Smooth muscle cell (in vitro differentiated cells): Measurements from ENCODE around the gene CMKLR1. TPM values are rescaled to one million over a fixed set of nuclear protein-coding genes. Genes with fewer than 3 reads are reported as not detected.

Experiments
- DNase-seq: peaks from one replicate; lab custom pipeline; 2025; ENCODE audit not compliant: unreplicated experiment; lab: John Stamatoyannopoulos, UW
- H2AFZ ChIP-seq: fragments of 200-600 bp; sonication (generic); 2 replicates; pipeline ENCODE4 v1.6.0; 2016; ENCODE audit warnings: antibody characterized with exemption, low read depth, mild to moderate bottlenecking
- H3F3A ChIP-seq: fragments of 200-600 bp; sonication (generic); 2 replicates; pipeline ENCODE4 v1.6.0; 2017; ENCODE audit warnings: antibody characterized with exemption, low read depth
- H3K27ac ChIP-seq: fragments of 200-600 bp; sonication (generic); 2 replicates; pipeline ENCODE4 v1.5.1; 2016; ENCODE audit warnings: low read depth, mild to moderate bottlenecking
- H3K27me3 ChIP-seq: fragments of 200-600 bp; sonication (generic); 2 replicates; pipeline ENCODE4 v1.6.1; 2016; ENCODE audit warnings: low read depth, mild to moderate bottlenecking
- H3K36me3 ChIP-seq: fragments of 200-600 bp; sonication (generic); 2 replicates; pipeline ENCODE4 v1.5.1; 2016; ENCODE audit warnings: low read depth
- H3K4me1 ChIP-seq: fragments of 200-600 bp; sonication (generic); 2 replicates; pipeline ENCODE4 v1.5.1; 2016; ENCODE audit warnings: low read depth
- H3K4me2 ChIP-seq: fragments of 200-600 bp; sonication (generic); 2 replicates; pipeline ENCODE4 v1.6.0; 2016; ENCODE audit warnings: mild to moderate bottlenecking
- H3K4me3 ChIP-seq: fragments of 200-600 bp; sonication (generic); 2 replicates; pipeline ENCODE4 v1.5.1; 2016; ENCODE audit warnings: mild to moderate bottlenecking
- H3K79me2 ChIP-seq: fragments of 200-600 bp; sonication (generic); 2 replicates; pipeline ENCODE4 v1.6.0; 2016; ENCODE audit warnings: low read depth, mild to moderate bottlenecking
- H3K9ac ChIP-seq: fragments of 200-600 bp; sonication (generic); 2 replicates; pipeline ENCODE4 v1.6.0; 2016; ENCODE audit warnings: low read depth
- H3K9me3 ChIP-seq: fragments of 200-600 bp; sonication (generic); replicated peaks from 2 replicates; pipeline ENCODE4 v1.5.1; 2016; ENCODE audit warnings: low read depth
- H4K20me1 ChIP-seq: fragments of 200-600 bp; sonication (generic); 2 replicates; pipeline ENCODE4 v1.6.0; 2016; ENCODE audit warnings: low read depth
- CTCF ChIP-seq: fragments of 200-600 bp; sonication (generic); IDR thresholded peaks from 2 replicates; pipeline ENCODE4 v1.5.1; 2017; ENCODE audit warnings: borderline replicate concordance, mild to moderate bottlenecking, antibody characterized with exemption; ENCODE audit not compliant: insufficient read depth, poor library complexity, severe bottlenecking
- WGBS: methylation state at CpG from one replicate; pipeline ENCODE4 v1.1.7; 2016; ENCODE audit warnings: low lambda C conversion rate; 5-methylcytosine and 5-hydroxymethylcytosine counted together
- polyA plus RNA-seq: library from polyadenylated mRNA; unstranded; fragments of >200 nt; fragmentation: Nextera tagmentation; extraction: Ambion mirVana; gene quantifications from 2 replicates; pipeline ENCODE4 v1.2.1, GENCODE V29; 2016
- total RNA-seq: library from RNA; depleted of rRNA; stranded (reverse); fragments of >200 nt; gene quantifications from 2 replicates; pipeline ENCODE4 v1.2.3, GENCODE V29; 2014

The CMKLR1 gene, protein sequence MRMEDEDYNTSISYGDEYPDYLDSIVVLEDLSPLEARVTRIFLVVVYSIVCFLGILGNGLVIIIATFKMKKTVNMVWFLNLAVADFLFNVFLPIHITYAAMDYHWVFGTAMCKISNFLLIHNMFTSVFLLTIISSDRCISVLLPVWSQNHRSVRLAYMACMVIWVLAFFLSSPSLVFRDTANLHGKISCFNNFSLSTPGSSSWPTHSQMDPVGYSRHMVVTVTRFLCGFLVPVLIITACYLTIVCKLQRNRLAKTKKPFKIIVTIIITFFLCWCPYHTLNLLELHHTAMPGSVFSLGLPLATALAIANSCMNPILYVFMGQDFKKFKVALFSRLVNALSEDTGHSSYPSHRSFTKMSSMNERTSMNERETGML
- total RNA-seq (294 and 312 TPM in 2 replicates), polyA plus RNA-seq (111 and 179 TPM in 2 replicates)

DNA sequence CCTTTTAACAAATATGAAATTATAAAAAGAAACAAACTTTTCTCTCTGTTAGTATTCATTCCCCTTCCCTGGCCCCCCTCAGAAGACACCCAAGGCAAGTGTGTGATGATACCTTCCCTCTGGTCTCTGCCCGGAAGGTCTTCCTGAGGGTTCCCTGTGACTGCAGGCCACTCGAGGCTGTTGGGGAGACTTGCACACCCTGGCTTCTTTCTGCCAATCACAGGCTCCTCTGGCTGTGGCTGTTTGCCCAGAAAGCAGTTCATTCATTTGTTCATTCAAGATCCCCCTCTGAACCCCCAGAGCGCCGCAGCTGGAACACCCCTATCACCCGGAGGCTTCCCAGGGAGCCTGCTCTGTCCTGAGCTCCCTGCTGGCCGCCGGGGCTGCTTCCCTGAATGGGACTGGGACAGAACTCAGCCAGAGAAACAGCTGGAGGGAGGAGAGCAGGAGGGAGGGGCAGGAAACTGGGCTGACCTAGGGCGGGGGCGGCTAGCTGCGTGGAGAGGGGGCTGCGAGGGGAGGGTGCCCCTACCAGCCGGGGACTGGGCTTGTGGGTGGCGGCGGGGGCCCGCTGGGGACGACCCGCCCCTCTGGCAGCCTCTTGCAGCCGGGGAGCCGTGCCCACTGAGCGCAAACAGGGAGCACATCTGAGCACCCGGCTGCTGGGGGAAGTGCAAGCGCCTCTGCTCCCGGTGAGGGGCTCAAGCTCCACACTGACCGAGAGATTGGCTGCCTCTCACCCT, at the start of gene CMKLR1:
Gene CMKLR1 (minus strand): TSS at position 397 of the 743 bp plus-strand sequence. CDS start 45,720 bp downstream, outside the sequence.
- H4K20me1 ChIP-seq, result peaks cover 9% of the 10 kb centered on the region
- peak within 1 kb of the TSS; percentile 94 for H3K4me2 ChIP-seq
- WGBS, result 11% methylated on average over 11 of the region's 24 CpGs

DNA sequence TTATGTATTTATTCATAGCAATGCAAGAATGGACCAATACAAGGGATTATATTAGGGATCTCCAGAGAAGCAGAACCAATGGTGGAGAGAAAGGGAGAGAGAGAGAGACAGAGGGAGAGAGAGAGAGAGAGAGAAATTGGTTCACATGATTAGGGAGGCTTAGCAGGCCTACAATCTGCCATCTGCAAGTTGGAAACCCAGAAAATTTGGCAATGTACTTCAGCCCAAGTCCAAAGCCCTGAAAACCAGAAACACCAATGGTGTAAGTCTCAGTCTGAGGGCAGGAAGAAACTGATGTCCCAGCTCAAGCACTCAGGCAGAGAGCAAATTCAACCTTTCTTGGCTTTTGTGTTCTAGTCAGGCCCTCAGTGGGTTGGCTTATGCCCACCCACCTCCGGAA, 48.7 kb upstream of the CMKLR1 start:
- no peak for DNase-seq
- TF ChIP-seq CTCF, result no peak
- Histone ChIP-seq H3K27ac (no peak overlapping the region), H3K4me2 (no peak overlapping the region), H3F3A (no peaks in the 10 kb centered on the region), H3K36me3 (no peaks in the 10 kb centered on the region), H2AFZ (no peak overlapping the region), H3K4me1 (no peaks in the 10 kb centered on the region), H3K4me3 (no peak overlapping the region), H3K27me3 (no peaks in the 10 kb centered on the region), H3K9me3 (no peaks in the 10 kb centered on the region), H3K79me2 (no peaks in the 10 kb centered on the region), H3K9ac (no peak overlapping the region), H4K20me1 (no peaks in the 10 kb centered on the region)
- WGBS, result 94% methylated on average over 1 of the region's 1 CpG

More for the DNA sequence above, at the start of gene CMKLR1:
- DNase-seq, result peak; percentile 12
- H3K27me3 ChIP-seq, result peaks cover 3% of the 10 kb centered on the region
- H2AFZ ChIP-seq, result peak within 1 kb of the TSS; percentile 52
- no peak for TF ChIP-seq CTCF
- H3K27ac ChIP-seq, result peak within 1 kb of the TSS; percentile 86
- no peaks in the 10 kb centered on the region for H3K36me3 ChIP-seq
- peaks cover 48% of the 10 kb centered on the region for H3K79me2 ChIP-seq
- H3K4me3 ChIP-seq, result peak within 1 kb of the TSS; percentile 54
- H3K9ac ChIP-seq, result peak within 1 kb of the TSS; percentile 73
- peaks cover 17% of the 10 kb centered on the region for H3F3A ChIP-seq
- peaks cover 13% of the 10 kb centered on the region for H3K4me1 ChIP-seq
- H3K9me3 ChIP-seq, result no peaks in the 10 kb centered on the region

- Histone ChIP-seq H3K27me3 (no peaks in the 10 kb centered on the region), H2AFZ (no peak overlapping the region), H3K9ac (no peak overlapping the region), H3K79me2 (no peaks in the 10 kb centered on the region), H3F3A (no peaks in the 10 kb centered on the region), H3K4me1 (no peaks in the 10 kb centered on the region), H3K27ac (no peak overlapping the region), H3K4me3 (no peak overlapping the region), H3K9me3 (no peaks in the 10 kb centered on the region), H3K4me2 (no peak overlapping the region), H3K36me3 (no peaks in the 10 kb centered on the region), H4K20me1 (no peaks in the 10 kb centered on the region)
- no peak for DNase-seq
- no peak for TF ChIP-seq CTCF
- WGBS, result 71% methylated on average over 8 of the region's 8 CpGs
Measured at GRCh38 chr12:108386709-108387360, 47.7 kb upstream of the CMKLR1 start.
